Measurements from ENCODE around the gene RNF144A.

The RNF144A gene

GRCh38 chr2:6955511-6956136 lies 38.4 kb downstream of the RNF144A start:
- in situ Hi-C loops (cut with MboI; ENCODE audit: low sequenced_read_pairs), result no loop called here
- no peak for DNase-seq (ENCODE audit: low spot score in 2 of 2)

GRCh38 chr2:6956566-6956965 lies 39.4 kb downstream of the RNF144A start:
- no peaks in the 10 kb centered on the region for H3K36me3 ChIP-seq (replicated peaks)
- no peaks in the 10 kb centered on the region for H3K9me3 ChIP-seq
- H3K4me1 ChIP-seq, result no peaks in the 10 kb centered on the region
- no peak overlapping the region for H3K4me3 ChIP-seq
- DNase-seq (ENCODE audit: low spot score in 2 of 2), result no peak
- in situ Hi-C loops (cut with MboI; ENCODE audit: low sequenced_read_pairs), result no loop called here
- H3K27me3 ChIP-seq (ENCODE audit: low read depth), result no peaks in the 10 kb centered on the region

More at GRCh38 chr2:6955511-6956136, 38.4 kb downstream of the RNF144A start:
- H3K4me1 ChIP-seq, result no peaks in the 10 kb centered on the region
- no peak overlapping the region for H3K4me3 ChIP-seq
- no peaks in the 10 kb centered on the region for H3K36me3 ChIP-seq (replicated peaks)
- H3K9me3 ChIP-seq, result no peaks in the 10 kb centered on the region
- H3K27me3 ChIP-seq (ENCODE audit: low read depth), result no peaks in the 10 kb centered on the region

- Histone ChIP-seq H3K9me3 (no peaks in the 10 kb centered on the region), H3K4me3 (no peak overlapping the region), H3K27me3 (ENCODE audit: low read depth) (no peaks in the 10 kb centered on the region), H3K4me1 (no peaks in the 10 kb centered on the region), H3K36me3 (replicated peaks) (no peaks in the 10 kb centered on the region)
- in situ Hi-C loops (cut with MboI; ENCODE audit: low sequenced_read_pairs), result no loop called here
- no peak for DNase-seq (ENCODE audit: low spot score in 2 of 2)
Measured at GRCh38 chr2:6957031-6957714, 40.0 kb downstream of the RNF144A start.

GRCh38 chr2:6957910-6958615 lies 40.9 kb downstream of the RNF144A start:
- Histone ChIP-seq H3K4me1 (no peaks in the 10 kb centered on the region), H3K4me3 (no peak overlapping the region), H3K36me3 (replicated peaks) (no peaks in the 10 kb centered on the region), H3K9me3 (no peaks in the 10 kb centered on the region), H3K27me3 (ENCODE audit: low read depth) (no peaks in the 10 kb centered on the region)
- DNase-seq (ENCODE audit: low spot score in 2 of 2), result no peak
- in situ Hi-C loops (cut with MboI; ENCODE audit: low sequenced_read_pairs), result no loop called here

GRCh38 chr2:6958616-6959235 lies 41.5 kb downstream of the RNF144A start:
- no peaks in the 10 kb centered on the region for H3K9me3 ChIP-seq
- no peaks in the 10 kb centered on the region for H3K4me1 ChIP-seq
- in situ Hi-C loops (cut with MboI; ENCODE audit: low sequenced_read_pairs), result no loop called here
- H3K4me3 ChIP-seq, result no peak overlapping the region
- no peaks in the 10 kb centered on the region for H3K36me3 ChIP-seq (replicated peaks)
- H3K27me3 ChIP-seq (ENCODE audit: low read depth), result no peaks in the 10 kb centered on the region
- no peak for DNase-seq (ENCODE audit: low spot score in 2 of 2)

- no peaks in the 10 kb centered on the region for H3K27me3 ChIP-seq (ENCODE audit: low read depth)
- in situ Hi-C loops (cut with MboI; ENCODE audit: low sequenced_read_pairs), result no loop called here
- no peak overlapping the region for H3K4me3 ChIP-seq
- no peaks in the 10 kb centered on the region for H3K36me3 ChIP-seq (replicated peaks)
- no peaks in the 10 kb centered on the region for H3K9me3 ChIP-seq
- DNase-seq (ENCODE audit: low spot score in 2 of 2), result no peak
- H3K4me1 ChIP-seq, result no peaks in the 10 kb centered on the region
Measured at GRCh38 chr2:6959751-6960150, 42.5 kb downstream of the RNF144A start.

GRCh38 chr2:6960659-6961058 lies 43.4 kb downstream of the RNF144A start:
- H3K36me3 ChIP-seq (replicated peaks), result no peaks in the 10 kb centered on the region
- no peaks in the 10 kb centered on the region for H3K9me3 ChIP-seq
- no peak for DNase-seq (ENCODE audit: low spot score in 2 of 2)
- H3K4me3 ChIP-seq, result no peak overlapping the region
- no peaks in the 10 kb centered on the region for H3K4me1 ChIP-seq
- in situ Hi-C loops (cut with MboI; ENCODE audit: low sequenced_read_pairs), result no loop called here
- no peaks in the 10 kb centered on the region for H3K27me3 ChIP-seq (ENCODE audit: low read depth)

- in situ Hi-C loops (cut with MboI; ENCODE audit: low sequenced_read_pairs), result no loop called here
- H3K9me3 ChIP-seq, result no peaks in the 10 kb centered on the region
- H3K4me1 ChIP-seq, result no peaks in the 10 kb centered on the region
- no peak for DNase-seq (ENCODE audit: low spot score in 2 of 2)
- H3K4me3 ChIP-seq, result no peak overlapping the region
- H3K27me3 ChIP-seq (ENCODE audit: low read depth), result no peaks in the 10 kb centered on the region
- no peaks in the 10 kb centered on the region for H3K36me3 ChIP-seq (replicated peaks)
Measured at GRCh38 chr2:6963727-6964126, 46.5 kb downstream of the RNF144A start.

- in situ Hi-C loops (cut with MboI; ENCODE audit: low sequenced_read_pairs), result no loop called here
- no peak for DNase-seq (ENCODE audit: low spot score in 2 of 2)
Measured at GRCh38 chr2:6965071-6965795, 48.0 kb downstream of the RNF144A start.

GRCh38 chr2:6966446-6966940 lies 49.3 kb downstream of the RNF144A start:
- DNase-seq (ENCODE audit: low spot score in 2 of 2), result no peak
- Histone ChIP-seq H3K4me3 (no peak overlapping the region), H3K4me1 (no peaks in the 10 kb centered on the region), H3K36me3 (replicated peaks) (no peaks in the 10 kb centered on the region), H3K9me3 (no peaks in the 10 kb centered on the region), H3K27me3 (ENCODE audit: low read depth) (no peaks in the 10 kb centered on the region)
- in situ Hi-C loops (cut with MboI; ENCODE audit: low sequenced_read_pairs), result no loop called here

More at GRCh38 chr2:6965071-6965795, 48.0 kb downstream of the RNF144A start:
- no peaks in the 10 kb centered on the region for H3K27me3 ChIP-seq (ENCODE audit: low read depth)
- H3K36me3 ChIP-seq (replicated peaks), result no peaks in the 10 kb centered on the region
- no peak overlapping the region for H3K4me3 ChIP-seq
- H3K9me3 ChIP-seq, result no peaks in the 10 kb centered on the region
- H3K4me1 ChIP-seq, result no peaks in the 10 kb centered on the region

- no peak for DNase-seq (ENCODE audit: low spot score in 2 of 2)
- no peaks in the 10 kb centered on the region for H3K27me3 ChIP-seq (ENCODE audit: low read depth)
- H3K4me1 ChIP-seq, result no peaks in the 10 kb centered on the region
- in situ Hi-C loops (cut with MboI; ENCODE audit: low sequenced_read_pairs), result no loop called here
- H3K9me3 ChIP-seq, result no peaks in the 10 kb centered on the region
- H3K4me3 ChIP-seq, result no peak overlapping the region
- H3K36me3 ChIP-seq (replicated peaks), result no peaks in the 10 kb centered on the region
Measured at GRCh38 chr2:6967301-6967700, 50.1 kb downstream of the RNF144A start.

GRCh38 chr2:6968319-6969100 lies 51.3 kb downstream of the RNF144A start:
- Histone ChIP-seq H3K27me3 (ENCODE audit: low read depth) (no peaks in the 10 kb centered on the region), H3K4me1 (no peaks in the 10 kb centered on the region), H3K9me3 (no peaks in the 10 kb centered on the region), H3K36me3 (replicated peaks) (no peaks in the 10 kb centered on the region), H3K4me3 (no peak overlapping the region)
- in situ Hi-C loops (cut with MboI; ENCODE audit: low sequenced_read_pairs), result no loop called here
- no peak for DNase-seq (ENCODE audit: low spot score in 2 of 2)

- in situ Hi-C loops (cut with MboI; ENCODE audit: low sequenced_read_pairs), result no loop called here
Measured at GRCh38 chr2:6970551-6970950, 53.3 kb downstream of the RNF144A start.

More at GRCh38 chr2:6970551-6970950, 53.3 kb downstream of the RNF144A start:
- no peaks in the 10 kb centered on the region for H3K9me3 ChIP-seq
- no peak overlapping the region for H3K4me3 ChIP-seq
- no peaks in the 10 kb centered on the region for H3K36me3 ChIP-seq (replicated peaks)
- DNase-seq (ENCODE audit: low spot score in 2 of 2), result no peak
- no peaks in the 10 kb centered on the region for H3K4me1 ChIP-seq
- no peaks in the 10 kb centered on the region for H3K27me3 ChIP-seq (ENCODE audit: low read depth)
